Panc1 (cell line): ENCODE data around the gene HAGH. TPM values are rescaled to one million over a fixed set of nuclear protein-coding genes. Genes with fewer than 3 reads are reported as not detected.

Experiments
- ATAC-seq: fragments of 200-7000 bp; cut with Tn5 transposase; 2 replicates; pipeline ENCODE4 v1.9.1; 2020; ENCODE audit warnings: mild to moderate bottlenecking, moderate library complexity
- BruUV-seq: library from RNA; stranded (reverse); fragments of 400-500 nt; replicated peaks from 2 replicates; lab custom pipeline; 2021; lab: Mats Ljungman, UMichigan
- CTCF ChIA-PET: fragments of 300-600 bp; sonication (Branson Sonifier 250); formaldehyde crosslinking; loops from one replicate; lab custom pipeline; 2022; ENCODE audit warnings: antibody characterized with exemption; lab: Charles Lee
- POLR2A ChIA-PET: fragments of 300-600 bp; sonication (Branson Sonifier 250); formaldehyde crosslinking; loops from one replicate; lab custom pipeline; 2022; ENCODE audit warnings: antibody characterized with exemption; lab: Charles Lee
- DNase-seq: peaks from one replicate; pipeline ENCODE4 v3.0.0-alpha.2; 2010; ENCODE audit warnings: low read depth, low spot score
- H3K27ac ChIP-seq: 2 replicates; pipeline ENCODE4 v1.5.1; 2011; ENCODE audit warnings: mild to moderate bottlenecking, low read length, inconsistent platforms
- H3K27me3 ChIP-seq: fragments of 200-500 bp; sonication (Bioruptor generic); 2 replicates; pipeline ENCODE4 v1.6.0; 2014; ENCODE audit warnings: low read length, inconsistent platforms; ENCODE audit not compliant: control insufficient read depth, insufficient read depth
- H3K36me3 ChIP-seq: fragments of 200-500 bp; sonication (Bioruptor generic); 2 replicates; pipeline ENCODE4 v1.5.1; 2014; ENCODE audit warnings: inconsistent platforms, mild to moderate bottlenecking, low read length, moderate library complexity; ENCODE audit not compliant: control insufficient read depth, insufficient read depth
- H3K4me1 ChIP-seq: 2 replicates; pipeline ENCODE4 v1.5.1; 2011; ENCODE audit warnings: inconsistent platforms, mild to moderate bottlenecking, low read length, moderate library complexity; ENCODE audit not compliant: control insufficient read depth, insufficient read depth
- H3K4me3 ChIP-seq, 2 experiments: 2 replicates each; pipeline ENCODE4 v1.5.1; 2011 to 2012; ENCODE audit warnings: low read depth in 2 of 2, low read length in 2 of 2, mild to moderate bottlenecking in 2 of 2, inconsistent platforms in 1 of 2, moderate library complexity in 1 of 2
- H3K9me3 ChIP-seq: fragments of 200-500 bp; sonication (Bioruptor generic); 2 replicates; pipeline ENCODE4 v1.5.1; 2014; ENCODE audit warnings: low read depth, mild to moderate bottlenecking, inconsistent platforms, low read length, moderate library complexity; ENCODE audit not compliant: control insufficient read depth, insufficient read depth
- CTCF ChIP-seq: fragments of 450-650 bp; IDR thresholded peaks from 2 replicates; pipeline ENCODE4 v1.5.1; 2017; ENCODE audit warnings: mild to moderate bottlenecking
- POLR2AphosphoS5 ChIP-seq: IDR thresholded peaks from 2 replicates; pipeline ENCODE4 v1.6.1; 2012; ENCODE audit warnings: mild to moderate bottlenecking, low read depth, low read length, moderate library complexity
- REST ChIP-seq, 2 experiments: IDR thresholded peaks; 2 replicates each; pipeline ENCODE4 v1.6.1; 2011 to 2012; ENCODE audit warnings: low read depth in 2 of 2, control low read depth in 1 of 2, low read length in 1 of 2, mild to moderate bottlenecking in 1 of 2, moderate library complexity in 1 of 2; ENCODE audit not compliant: insufficient read depth in 1 of 2
- SIN3A ChIP-seq: IDR thresholded peaks from 2 replicates; pipeline ENCODE4 v1.6.1; 2012; ENCODE audit warnings: low read depth, mild to moderate bottlenecking, low read length, moderate library complexity, borderline replicate concordance; ENCODE audit not compliant: insufficient read depth
- TCF7L2 ChIP-seq: IDR thresholded peaks from 2 replicates; pipeline ENCODE4 v1.6.1; 2011; ENCODE audit warnings: mild to moderate bottlenecking, low read depth, low read length, inconsistent platforms
- in situ Hi-C: cut with HindIII; loops from 2 replicates; pipeline ENCODE4 v1.10.0; 2016; ENCODE audit warnings: low sequenced_read_pairs, low pct_unique_long_range_greater_than_20kb
- intact Hi-C: fragments of 100-400 bp; cut with micrococcal nuclease; formaldehyde crosslinking; loops from one replicate; pipeline ENCODE4 v1.10.0; 2022; ENCODE audit not compliant: unreplicated experiment
- total RNA-seq: library from RNA; stranded (reverse); gene quantifications from one replicate; pipeline ENCODE4 v1.2.1, GENCODE V29; 2021; ENCODE audit not compliant: unreplicated experiment

The HAGH gene
- total RNA-seq, 1 experiment from 2014 or later = 58.9 TPM

GRCh38 chr16:1863681-1864460 lies 37.2 kb upstream of the HAGH start:
- no peak overlapping the region for H3K27ac ChIP-seq

GRCh38 chr16:1862394-1862793 lies 35.8 kb upstream of the HAGH start:
- no peak for DNase-seq
- no TSS peak for BruUV-seq
- Histone ChIP-seq H3K9me3 (no peaks in the 10 kb centered on the region), H3K27ac (no peak overlapping the region), H3K27me3 (no peaks in the 10 kb centered on the region; the same call in 1 of the 2 replicates), H3K36me3 (no peaks in the 10 kb centered on the region), H3K4me3 (no peak overlapping the region), H3K4me1 (peaks cover 3% of the 10 kb centered on the region; the same call in 1 of the 2 replicates)
- ATAC-seq = no peak
- in situ Hi-C loops = no loop called here
- TF ChIP-seq TCF7L2 (no peak), POLR2AphosphoS5 (no peak), CTCF (no peak)
- POLR2A ChIA-PET = no interaction called here
- intact Hi-C loops = loop anchor here (5.0 kb wide), 1 partner anchor 70 kb away; no protein-coding TSS in a partner anchor
- CTCF ChIA-PET = interaction anchor here (0.5 kb wide), 1 partner anchor 67 kb away, joined by 3 read pairs; no protein-coding TSS in a partner anchor

More at GRCh38 chr16:1863681-1864460, 37.2 kb upstream of the HAGH start:
- H3K4me3 ChIP-seq = no peak overlapping the region
- ChIA-PET POLR2A (no interaction called here), CTCF (interaction anchor here (0.5 to 1.0 kb wide), 6 partner anchors 38 to 108 kb away, joined by 3 to 9 read pairs (median 4); no protein-coding TSS in a partner anchor)
- H3K9me3 ChIP-seq = no peaks in the 10 kb centered on the region
- DNase-seq (no peak), ATAC-seq (peak; percentile 68; the same call in 1 of the 2 replicates)
- TF ChIP-seq TCF7L2 (no peak), CTCF (peak; percentile 80)
- BruUV-seq = no TSS peak
- H3K36me3 ChIP-seq = no peaks in the 10 kb centered on the region
- intact Hi-C loops = loop anchor here (5.0 kb wide), 1 partner anchor 68 kb away; no protein-coding TSS in a partner anchor
- H3K4me1 ChIP-seq = peaks cover 3% of the 10 kb centered on the region; the same call in 1 of the 2 replicates
- H3K27me3 ChIP-seq = no peaks in the 10 kb centered on the region; the same call in 1 of the 2 replicates
- in situ Hi-C loops = no loop called here

GRCh38 chr16:1861730-1862129 lies 35.1 kb upstream of the HAGH start:
- Histone ChIP-seq H3K4me3 (no peak overlapping the region), H3K27me3 (no peaks in the 10 kb centered on the region; the same call in 1 of the 2 replicates), H3K4me1 (peaks cover 3% of the 10 kb centered on the region; the same call in 1 of the 2 replicates), H3K9me3 (no peaks in the 10 kb centered on the region), H3K27ac (no peak overlapping the region), H3K36me3 (no peaks in the 10 kb centered on the region)
- DNase-seq = no peak
- no peak for ATAC-seq
- in situ Hi-C loops (no loop called here), intact Hi-C loops (loop anchor here (5.0 kb wide), 1 partner anchor 71 kb away; no protein-coding TSS in a partner anchor)
- TF ChIP-seq SIN3A = no peak
- TF ChIP-seq TCF7L2 = no peak
- no peak for TF ChIP-seq REST (IDR thresholded peaks at IDR 0.05; ENCODE audit: insufficient read depth in 1 of 2, low read depth in 2 of 2, low read length in 1 of 2)
- TF ChIP-seq POLR2AphosphoS5 = no peak
- TF ChIP-seq CTCF = no peak
- ChIA-PET POLR2A (no interaction called here), CTCF (interaction anchor here (0.5 kb wide), 1 partner anchor 67 kb away, joined by 3 read pairs; no protein-coding TSS in a partner anchor)
- BruUV-seq = no TSS peak
